Activated CD8-positive, alpha-beta memory T cell treated with anti-CD3 and anti-CD28 coated beads, Interleukin-2, amount 50 U/mL, for 48 hours (primary cell): ENCODE measurements around the gene B3GNT2.
"Not testable (repeated sequence)": the region's sequence is repeated elsewhere in the genome, so short reads cannot be mapped to it uniquely, and the experiment has no call there.

Experiments
- DNase-seq: peaks from one replicate; pipeline ENCODE4 v3.0.0-alpha.2; 2020

Gene B3GNT2

DNA sequence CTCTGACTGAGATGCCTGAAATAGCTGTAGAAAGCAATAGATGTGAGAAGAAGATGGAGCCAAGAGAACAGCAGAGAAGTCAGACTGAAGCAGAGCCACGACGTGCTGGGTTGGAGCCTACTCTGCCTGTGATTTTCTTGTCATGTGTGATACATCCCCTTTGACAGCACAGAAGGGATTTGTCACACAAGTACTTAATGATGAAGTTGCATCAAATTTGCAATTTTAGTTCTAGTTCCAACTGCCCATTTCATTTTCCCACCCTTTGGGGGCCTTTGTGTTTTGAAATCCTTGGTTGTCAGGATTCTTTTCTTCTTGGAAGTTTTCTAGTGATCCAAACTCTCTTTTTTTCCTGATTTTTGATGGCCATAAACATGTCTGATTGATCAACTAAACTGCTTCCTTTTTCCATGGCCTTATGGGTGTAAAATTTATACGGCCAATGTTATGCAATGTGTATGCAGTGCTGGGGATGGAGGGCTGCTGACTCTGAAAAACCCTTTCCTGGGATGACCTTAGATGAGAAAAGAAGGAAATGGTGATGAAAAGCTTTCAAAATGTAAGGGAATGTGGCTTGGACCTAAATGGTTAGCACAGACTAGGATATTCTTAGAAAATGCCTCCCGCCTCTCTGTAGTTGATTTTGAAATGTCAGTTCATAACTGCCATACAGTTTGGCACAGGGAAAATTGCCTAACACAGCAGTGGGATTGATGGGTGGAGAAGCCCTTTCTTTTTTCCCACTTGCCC lies 9.6 kb upstream of the B3GNT2 start:
- DNase-seq = no peak

GRCh38 chr2:62187246-62187645 lies 8.7 kb upstream of the B3GNT2 start:
- no peak for DNase-seq

DNA sequence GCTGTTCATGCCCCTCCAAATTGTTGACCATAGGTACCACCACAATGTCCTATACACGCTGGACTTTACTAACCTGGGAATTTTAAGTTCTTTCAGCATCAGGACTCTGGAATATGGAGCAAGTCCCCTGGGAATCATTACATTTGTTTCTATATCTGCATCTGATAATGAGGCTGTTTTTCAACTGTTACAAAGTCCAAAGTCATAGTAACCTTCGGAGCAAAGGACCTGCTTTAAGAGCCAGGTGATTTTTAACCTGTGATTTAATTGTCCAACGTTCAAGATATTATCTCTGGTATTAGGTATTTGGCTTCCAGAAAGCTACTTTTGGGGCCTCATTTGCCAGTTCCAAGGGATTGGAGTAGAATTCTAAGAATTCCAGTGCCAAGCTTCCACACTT lies 7.5 kb upstream of the B3GNT2 start:
- DNase-seq = no peak

DNA sequence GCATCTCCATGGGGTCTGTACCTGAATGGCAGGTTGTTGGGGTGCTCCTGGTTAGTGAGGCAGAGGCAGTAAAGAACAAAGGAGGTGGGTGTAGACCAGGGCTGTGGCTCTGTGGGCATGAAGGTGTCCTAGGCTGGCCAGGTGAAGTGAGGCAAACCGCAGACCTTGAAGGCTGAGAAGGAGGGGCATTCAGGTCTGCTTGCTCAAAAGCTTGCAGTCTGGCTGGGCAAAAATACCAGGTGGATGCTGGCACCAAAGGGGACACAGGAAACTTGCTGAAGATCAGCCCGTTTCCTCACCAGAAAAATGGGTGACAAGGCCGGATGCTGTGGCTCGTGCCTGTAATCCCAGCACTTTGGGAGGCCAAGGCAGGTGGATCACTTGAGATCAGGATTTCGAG lies 6.7 kb upstream of the B3GNT2 start:
- DNase-seq = no peak

- no peak for DNase-seq
These were observed 3.1 kb upstream of the B3GNT2 start for GRCh38 chr2:62192811-62193210.

GRCh38 chr2:62194558-62195420 lies 1.1 kb upstream of the B3GNT2 start:
- DNase-seq = no peak

- DNase-seq = peak; percentile 82
These were observed 475 bp downstream of the B3GNT2 start for GRCh38 chr2:62196278-62196901.

GRCh38 chr2:62197011-62197924 lies 1.4 kb downstream of the B3GNT2 start:
- peak; percentile 74 for DNase-seq

DNA sequence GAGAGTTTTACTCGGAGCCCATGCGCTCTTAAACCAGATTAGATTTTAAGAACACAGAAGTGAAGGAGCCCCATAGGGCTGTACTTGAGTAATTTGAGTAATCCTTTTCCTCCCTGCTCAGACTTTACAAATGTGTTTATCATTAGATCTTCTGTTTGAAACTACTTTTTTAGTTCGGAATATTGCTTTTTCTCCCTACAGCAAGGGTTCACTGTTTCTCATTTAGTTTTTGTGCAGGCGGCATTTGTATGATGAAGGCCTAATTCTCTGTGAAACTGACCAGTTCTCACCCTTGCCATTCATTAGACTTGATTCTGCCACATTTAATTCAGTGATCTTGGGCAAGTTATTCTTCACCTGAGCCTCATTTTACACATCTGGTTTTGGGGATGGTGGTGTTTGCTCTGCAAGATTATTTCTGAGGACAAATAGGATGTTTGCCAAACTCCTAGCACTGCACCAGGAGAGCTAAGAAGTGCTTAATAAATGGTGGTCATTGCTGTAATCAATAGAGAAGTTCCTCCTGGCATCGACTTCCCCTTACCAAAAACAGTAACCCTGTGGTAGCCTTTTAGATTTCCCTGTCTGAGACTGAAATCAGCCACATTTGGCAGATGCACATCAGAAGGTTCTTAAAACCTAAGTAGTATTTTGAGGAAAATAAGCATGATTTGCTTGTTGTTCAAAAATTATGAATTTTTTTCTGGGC lies 2.2 kb downstream of the B3GNT2 start:
- no peak for DNase-seq

DNA sequence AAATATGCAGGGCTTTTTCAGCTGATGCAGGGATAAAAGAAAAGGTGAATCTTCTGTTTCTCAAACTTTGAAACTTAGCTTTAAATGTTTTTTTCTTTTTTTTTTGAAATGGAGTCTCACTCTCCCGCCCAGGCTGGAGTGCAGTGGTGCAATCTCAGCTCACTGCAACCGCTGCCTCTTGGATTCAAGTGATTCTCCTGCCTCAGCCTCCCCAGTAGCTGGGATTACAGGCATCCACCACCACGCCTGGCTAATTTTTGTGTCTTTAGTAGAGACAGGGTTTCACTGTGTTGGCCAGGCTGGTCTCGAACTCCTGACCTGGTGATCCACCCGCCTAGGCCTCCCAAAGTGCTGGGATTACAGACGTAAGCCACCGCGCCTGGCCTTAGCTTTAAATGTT lies 2.9 kb downstream of the B3GNT2 start:
- DNase-seq = not testable (repeated sequence)

DNA sequence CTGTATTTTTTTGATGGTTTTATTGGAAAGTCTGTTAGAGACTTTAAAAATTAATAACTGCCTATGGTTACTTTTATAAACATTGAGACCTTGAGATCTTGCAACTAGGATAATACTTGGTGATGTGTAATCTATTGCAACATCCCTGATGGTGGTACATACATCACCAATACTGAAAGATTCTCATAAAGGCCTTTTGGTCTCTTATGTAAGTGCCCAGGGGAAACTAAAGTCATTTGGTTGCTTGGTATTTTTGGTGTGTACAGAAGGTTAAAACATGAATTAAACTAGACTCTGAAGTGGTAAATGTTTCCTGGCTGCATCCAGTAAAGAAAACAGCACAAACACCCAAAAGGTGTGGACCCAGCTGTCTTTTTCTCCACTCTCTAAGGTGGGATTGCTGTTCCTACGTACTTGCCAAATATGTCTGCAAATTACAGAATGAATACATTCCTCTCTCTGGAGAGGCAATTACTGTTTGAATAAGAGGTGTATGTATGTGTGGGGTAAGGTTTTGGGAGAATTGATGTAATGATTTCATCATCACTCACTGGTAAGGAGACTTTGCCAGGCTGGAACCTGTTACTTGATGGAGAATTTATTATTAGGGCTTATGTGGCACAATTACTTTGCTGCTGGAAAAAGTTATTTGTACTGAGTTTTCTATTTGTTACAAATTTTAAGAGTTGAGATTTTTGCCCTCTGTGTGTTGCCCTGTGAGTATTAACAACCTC lies 3.6 kb downstream of the B3GNT2 start:
- DNase-seq = no peak

GRCh38 chr2:62200291-62200841 lies 4.5 kb downstream of the B3GNT2 start:
- no peak for DNase-seq

GRCh38 chr2:62200868-62201267 lies 5.0 kb downstream of the B3GNT2 start:
- no peak for DNase-seq

GRCh38 chr2:62201307-62201706 lies 5.4 kb downstream of the B3GNT2 start:
- no peak for DNase-seq

- DNase-seq = no peak
These were observed 6.3 kb downstream of the B3GNT2 start for GRCh38 chr2:62202019-62202722.

- DNase-seq = no peak
These were observed 6.8 kb downstream of the B3GNT2 start for GRCh38 chr2:62202729-62203128.

DNA sequence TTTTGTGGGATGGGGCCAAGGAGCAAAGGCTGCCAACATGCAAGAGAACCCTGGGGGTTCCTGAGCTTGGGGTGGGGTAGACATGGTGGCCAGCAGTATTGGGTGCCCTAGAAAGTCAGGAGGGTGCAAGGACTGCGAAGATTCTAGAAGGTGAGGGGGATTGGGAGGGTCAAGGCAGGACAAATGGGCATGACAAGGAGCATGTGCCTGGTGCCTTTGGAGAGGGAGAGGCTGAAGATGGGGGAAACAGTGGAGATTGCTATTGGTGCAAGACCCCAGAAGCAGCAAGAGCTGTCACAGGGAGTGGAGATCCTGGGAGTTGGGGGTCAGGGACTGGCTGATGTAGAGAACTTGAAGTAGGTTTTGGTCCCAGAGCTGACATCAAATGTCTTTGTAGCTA lies 7.5 kb downstream of the B3GNT2 start:
- no peak for DNase-seq

DNA sequence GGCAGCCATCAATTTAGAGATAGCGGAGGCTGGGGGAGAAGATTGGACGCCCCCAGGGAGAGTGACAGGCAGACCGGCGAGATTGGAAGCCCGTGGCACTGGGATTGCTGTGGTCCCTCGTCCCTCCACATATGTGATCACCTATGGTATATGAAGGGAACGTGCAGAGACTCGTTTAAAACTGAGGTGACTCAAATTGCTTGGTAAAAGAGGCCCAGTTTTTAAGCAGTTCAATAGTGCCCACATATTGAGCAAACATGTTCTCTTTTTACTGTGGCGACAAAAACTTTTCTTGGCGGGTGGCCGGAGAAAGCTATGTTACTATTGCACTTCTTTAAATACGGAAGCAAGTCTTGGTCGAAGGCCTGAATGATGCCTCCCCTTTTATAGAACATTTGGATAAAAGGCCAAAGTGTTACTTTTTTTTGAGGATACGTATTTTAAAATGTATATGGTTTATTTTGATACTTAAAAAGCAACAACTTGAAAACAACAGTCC lies 9.1 kb downstream of the B3GNT2 start:
- no peak for DNase-seq

DNA sequence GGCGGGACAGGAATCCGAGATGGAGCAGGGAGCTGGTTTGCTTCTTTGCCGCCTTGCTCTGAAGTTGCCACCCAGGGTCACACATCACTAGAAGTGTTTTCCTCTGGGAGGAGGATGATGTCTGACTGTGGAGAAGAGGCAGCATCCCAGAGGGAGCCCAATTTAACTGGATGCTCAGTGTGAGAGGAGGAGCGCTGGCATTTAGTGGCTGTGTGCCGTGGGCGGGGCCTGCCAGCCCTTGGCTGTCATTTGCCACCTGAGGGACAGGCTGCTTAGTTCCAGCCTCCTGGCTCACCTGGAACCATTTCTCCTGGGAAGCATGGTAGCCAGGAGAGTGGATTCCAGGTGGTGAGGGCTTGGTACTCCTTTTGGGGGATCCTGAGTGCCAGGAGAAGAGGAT lies 9.6 kb downstream of the B3GNT2 start:
- DNase-seq = no peak

GRCh38 chr2:62206024-62206423 lies 10.1 kb downstream of the B3GNT2 start:
- DNase-seq = no peak
